ENCODE data around the gene ADCY1.
"Not testable (repeated sequence)": the region's sequence is repeated elsewhere in the genome, so short reads cannot be mapped to it uniquely, and the experiment has no call there.

ADCY1 gene

GRCh38 chr7:45726883-45727282 lies 152.7 kb downstream of the ADCY1 start:
- no peak for TF ChIP-seq CTCF (IDR thresholded peaks at IDR 0.05; ENCODE audit: insufficient read depth, low read length, missing control alignments)
- no peak overlapping the region for H3K4me3 ChIP-seq (ENCODE audit: low read depth, low read length)
- CTCF ChIA-PET: no interaction called here
- no peak for DNase-seq (ENCODE audit: low read depth, low spot score)
- POLR2A ChIA-PET: no interaction called here

GRCh38 chr7:45731692-45732443 lies 157.7 kb downstream of the ADCY1 start:
- H3K4me3 ChIP-seq (ENCODE audit: low read depth, low read length); CTCF ChIA-PET; POLR2A ChIA-PET: not testable (repeated sequence)
- DNase-seq (ENCODE audit: low read depth, low spot score): peak; percentile 51

- POLR2A ChIA-PET; CTCF ChIA-PET; DNase-seq (ENCODE audit: low read depth, low spot score); H3K4me3 ChIP-seq (ENCODE audit: low read depth, low read length): not testable (repeated sequence)
These were observed 164.8 kb downstream of the ADCY1 start for GRCh38 chr7:45738920-45739319.

- DNase-seq (ENCODE audit: low read depth, low spot score); CTCF ChIA-PET; POLR2A ChIA-PET; H3K4me3 ChIP-seq (ENCODE audit: low read depth, low read length): not testable (repeated sequence)
These were observed 166.4 kb downstream of the ADCY1 start for GRCh38 chr7:45740573-45740972.

GRCh38 chr7:45748976-45749375 lies 174.8 kb downstream of the ADCY1 start:
- CTCF ChIA-PET: interaction anchor here (0.8 to 1.0 kb wide), 2 partner anchors 85 to 86 kb away, joined by 3 read pairs; no protein-coding TSS in a partner anchor
- POLR2A ChIA-PET; DNase-seq (ENCODE audit: low read depth, low spot score); H3K4me3 ChIP-seq (ENCODE audit: low read depth, low read length): not testable (repeated sequence)
- TF ChIP-seq CTCF (IDR thresholded peaks at IDR 0.05; ENCODE audit: insufficient read depth, low read length, missing control alignments): peak; percentile 17

GRCh38 chr7:45751352-45751751 lies 177.2 kb downstream of the ADCY1 start:
- CTCF ChIA-PET: interaction anchor here (1.3 kb wide), 1 partner anchor 88 kb away, joined by 3 read pairs; no protein-coding TSS in a partner anchor
- DNase-seq (ENCODE audit: low read depth, low spot score); POLR2A ChIA-PET; H3K4me3 ChIP-seq (ENCODE audit: low read depth, low read length): not testable (repeated sequence)

GRCh38 chr7:45756333-45756732 lies 182.2 kb downstream of the ADCY1 start:
- POLR2A ChIA-PET; DNase-seq (ENCODE audit: low read depth, low spot score); H3K4me3 ChIP-seq (ENCODE audit: low read depth, low read length); CTCF ChIA-PET: not testable (repeated sequence)

- H3K4me3 ChIP-seq (ENCODE audit: low read depth, low read length); POLR2A ChIA-PET; CTCF ChIA-PET; DNase-seq (ENCODE audit: low read depth, low spot score): not testable (repeated sequence)
These were observed 182.6 kb downstream of the ADCY1 start for GRCh38 chr7:45756757-45757156.

GRCh38 chr7:45759464-45759863 lies 185.3 kb downstream of the ADCY1 start:
- POLR2A ChIA-PET; CTCF ChIA-PET; DNase-seq (ENCODE audit: low read depth, low spot score); H3K4me3 ChIP-seq (ENCODE audit: low read depth, low read length): not testable (repeated sequence)

GRCh38 chr7:45761545-45762205 lies 187.5 kb downstream of the ADCY1 start:
- POLR2A ChIA-PET; CTCF ChIA-PET; H3K4me3 ChIP-seq (ENCODE audit: low read depth, low read length): not testable (repeated sequence)
- DNase-seq (ENCODE audit: low read depth, low spot score): peak; percentile 93

- CTCF ChIA-PET; DNase-seq (ENCODE audit: low read depth, low spot score); POLR2A ChIA-PET; H3K4me3 ChIP-seq (ENCODE audit: low read depth, low read length): not testable (repeated sequence)
These were observed 188.2 kb downstream of the ADCY1 start for GRCh38 chr7:45762225-45762994.

GRCh38 chr7:45768516-45769394 lies 194.6 kb downstream of the ADCY1 start:
- CTCF ChIA-PET: not testable (repeated sequence)
- POLR2A ChIA-PET: interaction anchor here (0.5 to 0.6 kb wide), 2 partner anchors 13 to 1376 kb away, joined by 3 read pairs; no protein-coding TSS in a partner anchor
- peak overlapping the region; percentile 77 for H3K4me3 ChIP-seq (ENCODE audit: low read depth, low read length)
- DNase-seq (ENCODE audit: low read depth, low spot score): peak; percentile 90

GRCh38 chr7:45769626-45770025 lies 195.5 kb downstream of the ADCY1 start:
- POLR2A ChIA-PET: interaction anchor here (0.5 to 0.6 kb wide), 2 partner anchors 13 to 1375 kb away, joined by 3 read pairs; no protein-coding TSS in a partner anchor
- DNase-seq (ENCODE audit: low read depth, low spot score); CTCF ChIA-PET: not testable (repeated sequence)
- H3K4me3 ChIP-seq (ENCODE audit: low read depth, low read length): peak overlapping the region; percentile 77

Measured in AG04449 (cell line).